C4-2B (cell line): ENCODE measurements around the gene COL23A1.

Experiments used
- H3K27ac ChIP-seq: fragments of 450-650 bp; 2 replicates; pipeline ENCODE4 v1.5.1; 2017
- CTCF ChIP-seq: fragments of 450-650 bp; conservative IDR thresholded peaks from 2 replicates; pipeline ENCODE4 v1.5.1; 2017; ENCODE audit warnings: mild to moderate bottlenecking
- ZFX ChIP-seq: fragments of 450-650 bp; IDR thresholded peaks from 2 replicates; pipeline ENCODE4 v1.6.1; 2017

Gene COL23A1

GRCh38 chr5:178515776-178516503, 74.3 kb downstream of the COL23A1 start:
- TF ChIP-seq ZFX (no peak), CTCF (no peak)
- H3K27ac ChIP-seq: no peak overlapping the region

DNA sequence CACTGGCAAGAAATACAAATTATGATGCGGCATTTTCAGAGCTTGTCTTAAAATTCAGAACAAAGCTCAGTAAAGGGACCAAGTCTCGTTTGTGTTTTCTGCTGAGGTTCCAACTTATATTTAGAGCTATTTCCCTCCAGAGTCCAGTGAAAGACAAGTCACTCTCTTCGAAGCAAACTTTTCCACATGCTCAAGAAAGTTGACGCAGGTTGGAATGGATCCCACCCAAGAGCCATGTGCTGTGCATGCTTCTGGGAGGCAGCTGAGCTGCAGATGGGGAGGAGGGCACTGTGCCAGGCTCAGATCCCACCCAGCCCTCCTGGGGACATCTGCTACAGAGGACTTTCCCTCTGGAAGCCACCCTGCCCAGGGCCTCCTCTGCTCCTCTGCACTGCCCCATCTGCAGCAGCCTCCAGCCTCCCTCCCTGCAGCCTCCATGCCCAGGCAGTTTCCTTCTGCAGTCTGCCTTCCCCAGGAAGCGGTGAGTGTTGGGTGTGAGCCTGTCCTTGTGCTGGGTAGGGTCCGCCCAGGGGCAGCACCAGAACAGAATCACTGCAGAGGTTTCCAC, 75.3 kb downstream of the COL23A1 start:
- H3K27ac ChIP-seq: no peak overlapping the region
- TF ChIP-seq CTCF (no peak), ZFX (no peak)

GRCh38 chr5:178511172-178511571, 79.0 kb downstream of the COL23A1 start:
- TF ChIP-seq CTCF (no peak), ZFX (no peak)
- H3K27ac ChIP-seq: no peak overlapping the region

- H3K27ac ChIP-seq: no peak overlapping the region
- TF ChIP-seq CTCF (no peak), ZFX (no peak)
These were observed 80.6 kb downstream of the COL23A1 start for GRCh38 chr5:178509491-178510057.

GRCh38 chr5:178507151-178507932, 82.9 kb downstream of the COL23A1 start:
- no peak overlapping the region for H3K27ac ChIP-seq
- TF ChIP-seq ZFX (no peak), CTCF (no peak)

DNA sequence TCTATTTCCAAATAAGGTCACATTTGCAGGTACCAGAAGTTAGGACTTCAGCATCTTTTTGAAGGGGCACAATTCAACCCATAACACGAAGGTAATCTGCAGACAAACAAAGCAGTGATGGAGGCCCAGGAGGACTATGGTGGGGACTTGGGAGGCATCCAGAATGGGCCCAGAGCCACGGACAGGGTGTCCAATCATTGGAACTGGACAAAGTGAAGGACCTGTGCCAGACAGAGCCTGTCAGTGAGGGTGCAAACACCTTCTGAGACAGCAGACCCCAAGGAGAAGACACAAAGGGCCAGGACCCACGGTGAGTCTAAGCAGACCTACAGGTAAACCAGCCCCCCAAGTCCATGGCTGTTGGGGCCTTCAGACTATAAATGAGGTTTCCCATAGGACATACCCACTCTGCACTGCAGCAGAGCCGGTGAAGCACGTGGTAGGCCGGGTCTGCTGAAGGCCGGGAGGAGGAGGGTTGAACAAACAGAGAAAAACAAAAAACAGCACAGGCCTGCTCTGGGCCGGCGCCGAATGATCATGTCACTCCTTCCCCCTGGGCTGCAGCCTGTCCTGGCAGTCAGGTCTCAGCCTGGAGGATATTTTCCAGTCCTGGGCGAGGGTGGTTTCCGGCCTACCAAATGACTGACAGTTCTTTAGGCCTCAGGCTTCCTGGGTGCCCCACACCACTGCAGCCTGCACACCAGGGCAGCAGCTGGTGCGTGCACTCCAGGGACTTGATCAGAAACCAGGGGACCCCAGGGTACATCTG, 84.4 kb downstream of the COL23A1 start:
- H3K27ac ChIP-seq: peak overlapping the region; percentile 14; the same call in 1 of the 2 replicates
- no peak for TF ChIP-seq CTCF
- TF ChIP-seq ZFX: peak; percentile 68
